Liver (tissue), 9 donors: Measurements from ENCODE around the gene SERPINH1. TPM values are rescaled to one million over a fixed set of nuclear protein-coding genes. Genes with fewer than 3 reads are reported as not detected.

ENCODE experiments used
- DNase-seq: peaks from one replicate; pipeline ENCODE4 v3.0.0-alpha.2; 2017; ENCODE audit warnings: low spot score
- H3K27ac ChIP-seq, 2 donors: one replicate each; pipeline ENCODE4 v1.7.0; 2013; ENCODE audit warnings: inconsistent platforms in 2 of 2, low read length in 2 of 2, control low read depth in 1 of 2, low read depth in 1 of 2, mild to moderate bottlenecking in 1 of 2
- H3K27me3 ChIP-seq, 4 donors: one replicate each; pipeline versions ENCODE4 v1.6.1 to v1.7.0; 2013; ENCODE audit warnings: low read length in 3 of 4, inconsistent platforms in 1 of 4, mild to moderate bottlenecking in 1 of 4, moderate library complexity in 1 of 4; ENCODE audit not compliant: control insufficient read depth in 4 of 4, insufficient read depth in 4 of 4
- H3K36me3 ChIP-seq, 4 donors: one replicate each; pipeline versions ENCODE4 v1.6.1 to v1.7.0; 2013; ENCODE audit warnings: low read length in 3 of 4, mild to moderate bottlenecking in 3 of 4, low read depth in 1 of 4, moderate library complexity in 1 of 4; ENCODE audit not compliant: control insufficient read depth in 4 of 4, insufficient read depth in 3 of 4
- H3K4me1 ChIP-seq, 4 donors: one replicate each; pipeline versions ENCODE4 v1.6.1 to v1.7.0; 2013; ENCODE audit warnings: low read length in 3 of 4, mild to moderate bottlenecking in 3 of 4, moderate library complexity in 1 of 4; ENCODE audit not compliant: control insufficient read depth in 4 of 4, insufficient read depth in 4 of 4
- H3K4me3 ChIP-seq, 3 donors: one replicate each; pipeline versions ENCODE4 v1.6.1 to v1.7.0; 2013; ENCODE audit warnings: low read length in 3 of 3, control low read depth in 1 of 3, low read depth in 1 of 3, mild to moderate bottlenecking in 1 of 3
- H3K9ac ChIP-seq, 2 donors: one replicate each; pipeline ENCODE4 v1.7.0; 2013; ENCODE audit warnings: low read length in 2 of 2, mild to moderate bottlenecking in 2 of 2, moderate library complexity in 2 of 2, control low read depth in 1 of 2, low read depth in 1 of 2
- H3K9me3 ChIP-seq, 4 donors: one replicate each; pipeline versions ENCODE4 v1.6.1 to v1.7.0; 2013; ENCODE audit warnings: low read length in 3 of 4; ENCODE audit not compliant: control insufficient read depth in 4 of 4
- EGR1 ChIP-seq, 2 donors: IDR thresholded peaks; 2 replicates each; pipeline ENCODE4 v1.6.1; 2016 to 2018; ENCODE audit warnings: antibody characterized with exemption in 2 of 2, low read depth in 2 of 2
- FOXA1 ChIP-seq: IDR thresholded peaks from 2 replicates; pipeline ENCODE4 v1.6.1; 2016; ENCODE audit warnings: antibody characterized with exemption
- FOXA2 ChIP-seq: IDR thresholded peaks from 2 replicates; pipeline ENCODE4 v1.6.1; 2016; ENCODE audit warnings: antibody characterized with exemption
- GABPA ChIP-seq, 2 donors: IDR thresholded peaks in 1 of 2; conservative IDR thresholded peaks in 1 of 2; 2 replicates each; pipeline ENCODE4 v1.6.1; 2016; ENCODE audit warnings: antibody characterized with exemption in 2 of 2, mild to moderate bottlenecking in 1 of 2, moderate library complexity in 1 of 2
- HNF4A ChIP-seq, 2 donors: conservative IDR thresholded peaks; 2 replicates each; pipeline ENCODE4 v1.6.1; 2016; ENCODE audit warnings: antibody characterized with exemption in 2 of 2, mild to moderate bottlenecking in 2 of 2
- HNF4G ChIP-seq: IDR thresholded peaks from 2 replicates; pipeline ENCODE4 v1.6.1; 2016; ENCODE audit warnings: antibody characterized with exemption
- JUND ChIP-seq, 2 donors: IDR thresholded peaks; 2 replicates each; pipeline ENCODE4 v1.6.1; 2016; ENCODE audit warnings: antibody characterized with exemption in 2 of 2
- NR2F2 ChIP-seq: IDR thresholded peaks from 2 replicates; pipeline ENCODE4 v1.6.1; 2016; ENCODE audit warnings: antibody characterized with exemption
- RAD21 ChIP-seq, 2 donors: IDR thresholded peaks; 2 replicates each; pipeline ENCODE4 v1.6.1; 2016; ENCODE audit warnings: antibody characterized with exemption in 2 of 2, mild to moderate bottlenecking in 2 of 2
- RXRA ChIP-seq, 2 donors: IDR thresholded peaks; 2 replicates each; pipeline ENCODE4 v1.6.1; 2017 to 2018; ENCODE audit warnings: antibody characterized with exemption in 2 of 2, mild to moderate bottlenecking in 1 of 2
- SP1 ChIP-seq: IDR thresholded peaks from 2 replicates; pipeline ENCODE4 v1.6.1; 2018; ENCODE audit warnings: antibody characterized with exemption, mild to moderate bottlenecking
- TAF1 ChIP-seq: conservative IDR thresholded peaks from 2 replicates; pipeline ENCODE4 v1.6.1; 2016; ENCODE audit warnings: antibody characterized with exemption, mild to moderate bottlenecking
- YY1 ChIP-seq: IDR thresholded peaks from 2 replicates; pipeline ENCODE4 v1.6.1; 2016; ENCODE audit warnings: antibody characterized with exemption, mild to moderate bottlenecking
- WGBS: extraction: QIAGEN DNeasy Blood & Tissue Kit; methylation state at CpG from one replicate; pipeline ENCODE4 v1.1.7; 2013; 5-methylcytosine and 5-hydroxymethylcytosine counted together
- polyA plus RNA-seq, 2 donors: library from polyadenylated mRNA; stranded (reverse) in 1 of 2; unstranded in 1 of 2; fragments of 200-250 nt in 1 of 2; fragments of >200 nt in 1 of 2; fragmentation: Nextera tagmentation in 1 of 2; extraction: Ambion mirVana in 1 of 2; gene quantifications; one replicate each; pipeline versions ENCODE4 v1.2.1 to v1.2.3, GENCODE V29; 2013 to 2015
- total RNA-seq, 2 donors: library from RNA; depleted of rRNA; stranded (reverse); fragments of >200 nt; gene quantifications; one replicate each; pipeline ENCODE4 v1.2.3, GENCODE V29; 2014
- TF ChIP-seq, protein P1 (sequence below): IDR thresholded peaks from 2 replicates; pipeline ENCODE4 v1.6.1; 2016; ENCODE audit warnings: antibody characterized with exemption, mild to moderate bottlenecking
- TF ChIP-seq, protein P2 (sequence below): fragments of 150-350 bp; IDR thresholded peaks from 2 replicates; pipeline ENCODE4 v1.5.1; 2017; ENCODE audit warnings: improper control_type of control experiment, low read depth, low read length; ENCODE audit not compliant: missing input control
- TF ChIP-seq, protein P3 (sequence below): IDR thresholded peaks from 2 replicates; pipeline ENCODE4 v1.6.1; 2016; ENCODE audit warnings: antibody characterized with exemption
- TF ChIP-seq, protein P4 (sequence below): IDR thresholded peaks from 2 replicates; pipeline ENCODE4 v1.6.1; 2016; ENCODE audit warnings: antibody characterized with exemption
- TF ChIP-seq, protein P5 (sequence below): IDR thresholded peaks from 2 replicates; pipeline ENCODE4 v1.6.1; 2016; ENCODE audit warnings: antibody characterized with exemption
- donor health status: healthy.
- donor health status: healthy.
- donor health status: healthy.
- donor health status: healthy.
- donor health status: healthy.

The SERPINH1 gene
- total and polyA plus RNA-seq, 4 donors: 5.0 to 118 (median 68.7) TPM

DNA sequence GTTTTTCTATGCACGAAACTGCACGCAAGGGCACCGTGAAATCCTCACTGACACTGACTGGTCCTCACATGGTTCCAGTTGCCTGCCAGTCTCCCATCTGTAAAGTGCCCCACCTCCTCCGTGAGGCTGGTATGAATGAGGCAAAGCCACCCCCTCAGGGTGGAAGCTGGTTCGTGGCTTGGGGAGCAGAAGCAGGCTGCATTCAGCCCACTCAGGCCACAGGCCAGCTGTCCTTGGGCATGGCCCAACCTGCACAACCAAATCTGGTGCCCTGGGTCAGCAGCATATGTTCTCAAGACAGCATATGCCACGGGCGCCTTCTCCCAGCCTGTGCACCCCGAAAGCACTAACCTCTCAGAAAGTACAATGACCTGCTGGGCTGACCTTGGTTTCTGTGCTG is 29.3 kb downstream of the SERPINH1 start:
- Histone ChIP-seq H3K4me3 (no peak overlapping the region), H3K27ac (no peak overlapping the region), H3K27me3 (no peaks in the 10 kb centered on the region), H3K36me3 (no peaks in the 10 kb centered on the region), H3K9ac (no peak overlapping the region), H3K9me3 (no peaks in the 10 kb centered on the region), H3K4me1 (peaks cover 0 to 9% (median 4%) of the 10 kb centered on the region in 4 donors)
- no peak for DNase-seq
- TF ChIP-seq HNF4A (conservative IDR thresholded peaks at IDR 0.05) (no peak), FOXA2 (no peak), SP1 (no peak), RXRA (IDR thresholded peaks at IDR 0.05) (no peak)
- WGBS: 91% methylated on average over 8 of the region's 8 CpGs

DNA sequence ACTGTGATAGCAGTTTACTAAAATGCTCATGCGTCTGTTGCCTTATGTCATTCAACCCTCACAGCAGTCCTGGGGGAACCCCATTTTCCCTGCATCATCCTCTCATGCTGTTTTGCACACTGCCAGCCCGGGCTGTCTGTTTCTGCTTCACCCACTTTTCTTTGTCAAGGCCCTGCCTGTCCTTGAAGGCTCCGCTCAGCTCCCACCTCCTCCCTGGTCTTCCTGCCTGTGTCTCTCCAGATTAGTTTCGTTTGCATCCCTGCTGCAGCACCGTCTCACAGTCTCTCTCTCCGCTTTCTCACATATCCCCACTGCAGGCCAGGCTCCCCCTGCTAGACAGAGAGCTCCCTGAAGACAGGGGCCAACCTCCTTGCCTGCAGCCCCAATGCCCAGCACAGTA is 29.9 kb downstream of the SERPINH1 start:
- Histone ChIP-seq H3K9me3 (no peaks in the 10 kb centered on the region), H3K9ac (no peak overlapping the region), H3K4me3 (no peak overlapping the region), H3K4me1 (peaks cover 0 to 9% (median 4%) of the 10 kb centered on the region in 4 donors), H3K27ac (no peak overlapping the region), H3K27me3 (no peaks in the 10 kb centered on the region), H3K36me3 (no peaks in the 10 kb centered on the region)
- TF ChIP-seq FOXA1 (no peak), GABPA (IDR thresholded peaks at IDR 0.05 in 1 of 2, conservative IDR thresholded peaks at IDR 0.05 in 1 of 2) (no peak), JUND (IDR thresholded peaks at IDR 0.05) (no peak), RAD21 (IDR thresholded peaks at IDR 0.05) (no peak), RXRA (IDR thresholded peaks at IDR 0.05) (no peak), NR2F2 (no peak), FOXA2 (no peak), HNF4A (conservative IDR thresholded peaks at IDR 0.05) (no peak), TAF1 (no peak), EGR1 (IDR thresholded peaks at IDR 0.05; ENCODE audit: low read depth in 2 of 2) (no peak), YY1 (no peak), HNF4G (no peak), SP1 (no peak)
- TF ChIP-seq, protein P1, sequence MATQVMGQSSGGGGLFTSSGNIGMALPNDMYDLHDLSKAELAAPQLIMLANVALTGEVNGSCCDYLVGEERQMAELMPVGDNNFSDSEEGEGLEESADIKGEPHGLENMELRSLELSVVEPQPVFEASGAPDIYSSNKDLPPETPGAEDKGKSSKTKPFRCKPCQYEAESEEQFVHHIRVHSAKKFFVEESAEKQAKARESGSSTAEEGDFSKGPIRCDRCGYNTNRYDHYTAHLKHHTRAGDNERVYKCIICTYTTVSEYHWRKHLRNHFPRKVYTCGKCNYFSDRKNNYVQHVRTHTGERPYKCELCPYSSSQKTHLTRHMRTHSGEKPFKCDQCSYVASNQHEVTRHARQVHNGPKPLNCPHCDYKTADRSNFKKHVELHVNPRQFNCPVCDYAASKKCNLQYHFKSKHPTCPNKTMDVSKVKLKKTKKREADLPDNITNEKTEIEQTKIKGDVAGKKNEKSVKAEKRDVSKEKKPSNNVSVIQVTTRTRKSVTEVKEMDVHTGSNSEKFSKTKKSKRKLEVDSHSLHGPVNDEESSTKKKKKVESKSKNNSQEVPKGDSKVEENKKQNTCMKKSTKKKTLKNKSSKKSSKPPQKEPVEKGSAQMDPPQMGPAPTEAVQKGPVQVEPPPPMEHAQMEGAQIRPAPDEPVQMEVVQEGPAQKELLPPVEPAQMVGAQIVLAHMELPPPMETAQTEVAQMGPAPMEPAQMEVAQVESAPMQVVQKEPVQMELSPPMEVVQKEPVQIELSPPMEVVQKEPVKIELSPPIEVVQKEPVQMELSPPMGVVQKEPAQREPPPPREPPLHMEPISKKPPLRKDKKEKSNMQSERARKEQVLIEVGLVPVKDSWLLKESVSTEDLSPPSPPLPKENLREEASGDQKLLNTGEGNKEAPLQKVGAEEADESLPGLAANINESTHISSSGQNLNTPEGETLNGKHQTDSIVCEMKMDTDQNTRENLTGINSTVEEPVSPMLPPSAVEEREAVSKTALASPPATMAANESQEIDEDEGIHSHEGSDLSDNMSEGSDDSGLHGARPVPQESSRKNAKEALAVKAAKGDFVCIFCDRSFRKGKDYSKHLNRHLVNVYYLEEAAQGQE: no peak
- TF ChIP-seq, protein P2, sequence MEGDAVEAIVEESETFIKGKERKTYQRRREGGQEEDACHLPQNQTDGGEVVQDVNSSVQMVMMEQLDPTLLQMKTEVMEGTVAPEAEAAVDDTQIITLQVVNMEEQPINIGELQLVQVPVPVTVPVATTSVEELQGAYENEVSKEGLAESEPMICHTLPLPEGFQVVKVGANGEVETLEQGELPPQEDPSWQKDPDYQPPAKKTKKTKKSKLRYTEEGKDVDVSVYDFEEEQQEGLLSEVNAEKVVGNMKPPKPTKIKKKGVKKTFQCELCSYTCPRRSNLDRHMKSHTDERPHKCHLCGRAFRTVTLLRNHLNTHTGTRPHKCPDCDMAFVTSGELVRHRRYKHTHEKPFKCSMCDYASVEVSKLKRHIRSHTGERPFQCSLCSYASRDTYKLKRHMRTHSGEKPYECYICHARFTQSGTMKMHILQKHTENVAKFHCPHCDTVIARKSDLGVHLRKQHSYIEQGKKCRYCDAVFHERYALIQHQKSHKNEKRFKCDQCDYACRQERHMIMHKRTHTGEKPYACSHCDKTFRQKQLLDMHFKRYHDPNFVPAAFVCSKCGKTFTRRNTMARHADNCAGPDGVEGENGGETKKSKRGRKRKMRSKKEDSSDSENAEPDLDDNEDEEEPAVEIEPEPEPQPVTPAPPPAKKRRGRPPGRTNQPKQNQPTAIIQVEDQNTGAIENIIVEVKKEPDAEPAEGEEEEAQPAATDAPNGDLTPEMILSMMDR: no peak
- TF ChIP-seq, protein P3, sequence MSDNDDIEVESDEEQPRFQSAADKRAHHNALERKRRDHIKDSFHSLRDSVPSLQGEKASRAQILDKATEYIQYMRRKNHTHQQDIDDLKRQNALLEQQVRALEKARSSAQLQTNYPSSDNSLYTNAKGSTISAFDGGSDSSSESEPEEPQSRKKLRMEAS: no peak
- TF ChIP-seq, protein P4, sequence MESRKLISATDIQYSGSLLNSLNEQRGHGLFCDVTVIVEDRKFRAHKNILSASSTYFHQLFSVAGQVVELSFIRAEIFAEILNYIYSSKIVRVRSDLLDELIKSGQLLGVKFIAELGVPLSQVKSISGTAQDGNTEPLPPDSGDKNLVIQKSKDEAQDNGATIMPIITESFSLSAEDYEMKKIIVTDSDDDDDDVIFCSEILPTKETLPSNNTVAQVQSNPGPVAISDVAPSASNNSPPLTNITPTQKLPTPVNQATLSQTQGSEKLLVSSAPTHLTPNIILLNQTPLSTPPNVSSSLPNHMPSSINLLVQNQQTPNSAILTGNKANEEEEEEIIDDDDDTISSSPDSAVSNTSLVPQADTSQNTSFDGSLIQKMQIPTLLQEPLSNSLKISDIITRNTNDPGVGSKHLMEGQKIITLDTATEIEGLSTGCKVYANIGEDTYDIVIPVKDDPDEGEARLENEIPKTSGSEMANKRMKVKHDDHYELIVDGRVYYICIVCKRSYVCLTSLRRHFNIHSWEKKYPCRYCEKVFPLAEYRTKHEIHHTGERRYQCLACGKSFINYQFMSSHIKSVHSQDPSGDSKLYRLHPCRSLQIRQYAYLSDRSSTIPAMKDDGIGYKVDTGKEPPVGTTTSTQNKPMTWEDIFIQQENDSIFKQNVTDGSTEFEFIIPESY: no peak
- TF ChIP-seq, protein P5, sequence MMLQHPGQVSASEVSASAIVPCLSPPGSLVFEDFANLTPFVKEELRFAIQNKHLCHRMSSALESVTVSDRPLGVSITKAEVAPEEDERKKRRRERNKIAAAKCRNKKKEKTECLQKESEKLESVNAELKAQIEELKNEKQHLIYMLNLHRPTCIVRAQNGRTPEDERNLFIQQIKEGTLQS: no peak
- no peak for DNase-seq
- 80% methylated on average over 6 of the region's 6 CpGs for WGBS
